OCI-LY7 (cell line): ENCODE results near the gene ELP4. TPM values are rescaled to one million over a fixed set of nuclear protein-coding genes. Genes with fewer than 3 reads are reported as not detected.

Experiments
- BruUV-seq: library from RNA; stranded (reverse); fragments of 400-500 nt; replicated peaks from 2 replicates; lab custom pipeline; 2021; lab: Mats Ljungman, UMichigan
- CTCF ChIA-PET: fragments of 300-600 bp; sonication (Branson Sonifier 250); formaldehyde crosslinking; loops from one replicate; lab custom pipeline; 2022; ENCODE audit warnings: antibody characterized with exemption; ENCODE audit not compliant: unreplicated experiment; lab: Charles Lee
- POLR2A ChIA-PET: fragments of 300-600 bp; sonication (Branson Sonifier 250); formaldehyde crosslinking; loops from one replicate; lab custom pipeline; 2022; ENCODE audit warnings: antibody characterized with exemption; lab: Charles Lee
- DNase-seq: peaks from one replicate; pipeline ENCODE4 v3.0.0-alpha.2; 2015; ENCODE audit warnings: low spot score
- H2AFZ ChIP-seq: fragments of 200-600 bp; sonication (generic), shearing (Covaris generic); 2 replicates; pipeline ENCODE4 v1.6.1; 2014; ENCODE audit warnings: mild to moderate bottlenecking, antibody characterized with exemption, low read length, moderate library complexity
- H3K27ac ChIP-seq: fragments of 200-600 bp; sonication (generic); 2 replicates; pipeline ENCODE4 v1.5.1; 2014; ENCODE audit warnings: mixed run types, low read depth, mild to moderate bottlenecking, moderate library complexity, low read length, inconsistent platforms; ENCODE audit not compliant: poor library complexity, severe bottlenecking
- H3K36me3 ChIP-seq: fragments of 200-600 bp; sonication (generic); 2 replicates; pipeline ENCODE4 v1.6.1; 2014; ENCODE audit warnings: mild to moderate bottlenecking, antibody characterized with exemption, low read length, moderate library complexity, mixed read lengths; ENCODE audit not compliant: insufficient read depth
- H3K4me1 ChIP-seq: fragments of 200-600 bp; sonication (generic); 2 replicates; pipeline ENCODE4 v1.5.1; 2014; ENCODE audit warnings: mild to moderate bottlenecking, low read length; ENCODE audit not compliant: insufficient read depth, poor library complexity, severe bottlenecking
- H3K4me2 ChIP-seq: fragments of 200-600 bp; sonication (generic); 2 replicates; pipeline ENCODE4 v1.6.1; 2014; ENCODE audit warnings: mild to moderate bottlenecking, low read length
- H3K4me3 ChIP-seq: fragments of 200-600 bp; sonication (generic); 2 replicates; pipeline ENCODE4 v1.5.1; 2014; ENCODE audit warnings: mild to moderate bottlenecking, low read depth, low read length; ENCODE audit not compliant: poor library complexity, severe bottlenecking
- H3K79me2 ChIP-seq: fragments of 200-600 bp; sonication (generic); 2 replicates; pipeline ENCODE4 v1.6.1; 2016; ENCODE audit warnings: low read depth, mild to moderate bottlenecking, low read length, moderate library complexity, mixed read lengths; ENCODE audit not compliant: insufficient read depth
- H3K9me2 ChIP-seq: fragments of 200-600 bp; sonication (generic); 2 replicates; pipeline ENCODE4 v1.6.1; 2016; ENCODE audit warnings: mild to moderate bottlenecking, low read length, mixed read lengths; ENCODE audit not compliant: insufficient read depth
- H3K9me3 ChIP-seq: fragments of 200-600 bp; sonication (generic); 2 replicates; pipeline ENCODE4 v1.6.1; 2014; ENCODE audit warnings: mild to moderate bottlenecking, mixed run types, low read length, mixed read lengths
- H4K20me1 ChIP-seq: fragments of 200-600 bp; sonication (generic); 2 replicates; pipeline ENCODE4 v1.6.1; 2014; ENCODE audit warnings: mild to moderate bottlenecking, antibody characterized with exemption, low read length, moderate library complexity, mixed read lengths; ENCODE audit not compliant: insufficient read depth
- CTCF ChIP-seq: fragments of 200-600 bp; sonication (generic); conservative IDR thresholded peaks from 2 replicates; pipeline ENCODE4 v1.5.1; 2014; ENCODE audit warnings: mild to moderate bottlenecking, antibody characterized with exemption, low read length, moderate library complexity, mixed read lengths
- EZH2phosphoT487 ChIP-seq: fragments of 200-600 bp; sonication (generic); IDR thresholded peaks from 2 replicates; pipeline ENCODE4 v1.6.1; 2018; ENCODE audit warnings: low read depth, borderline replicate concordance, mild to moderate bottlenecking, mixed run types, antibody characterized with exemption, low read length, moderate library complexity, mixed read lengths
- intact Hi-C: fragments of 100-400 bp; cut with micrococcal nuclease; formaldehyde crosslinking; loops from one replicate; pipeline ENCODE4 v1.10.0; 2022; ENCODE audit not compliant: unreplicated experiment
- total RNA-seq, 2 experiments: library from RNA; depleted of rRNA in 1 of 2; stranded (reverse); fragments of >200 nt in 1 of 2; shearing (Covaris generic) in 1 of 2; gene quantifications; 2 replicates each; pipeline ENCODE4 v1.2.3, GENCODE V29; 2014 to 2022

ELP4 gene
- total RNA-seq, 2 experiments from 2014 or later = 27.6 to 32.7 TPM

DNA sequence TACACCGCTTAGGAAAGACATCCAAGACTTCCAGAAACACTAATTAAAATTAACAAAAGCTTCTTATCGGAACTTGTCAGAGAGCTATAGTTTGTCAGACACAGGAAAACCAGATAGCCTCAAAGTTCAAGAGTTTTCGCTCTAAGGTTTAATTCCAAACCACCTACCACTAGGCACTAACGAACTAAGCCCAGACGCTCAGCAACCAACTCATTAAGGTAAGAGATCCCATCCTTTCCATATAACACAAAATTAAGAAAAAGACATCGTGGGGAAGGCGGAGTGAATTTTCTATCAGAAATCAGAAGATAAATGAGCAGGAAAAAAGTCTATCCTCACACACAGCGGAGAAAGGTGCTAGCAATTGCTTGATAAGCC lies 527 bp upstream of the ELP4 start:
- intact Hi-C loops = no loop called here
- peaks cover 66% of the 10 kb centered on the region for H3K79me2 ChIP-seq
- TF ChIP-seq CTCF (no peak), EZH2phosphoT487 (no peak)
- H3K9me3 ChIP-seq = no peaks in the 10 kb centered on the region
- no peaks in the 10 kb centered on the region for H3K9me2 ChIP-seq
- peaks cover 5% of the 10 kb centered on the region; the same call in 1 of the 2 replicates for H4K20me1 ChIP-seq
- peak overlapping the region; percentile 29 for H3K27ac ChIP-seq
- BruUV-seq = TSS peak; percentile 81
- peak overlapping the region; percentile 78 for H3K4me2 ChIP-seq
- peaks cover 24% of the 10 kb centered on the region for H3K4me1 ChIP-seq
- H3K4me3 ChIP-seq = peak overlapping the region; percentile 92
- DNase-seq = no peak
- ChIA-PET CTCF (no interaction called here), POLR2A (interaction anchor here (0.6 to 0.9 kb wide), 2 partner anchors 28 to 195 kb away, joined by 3 read pairs; no protein-coding TSS in a partner anchor)
- peaks cover 13% of the 10 kb centered on the region for H3K36me3 ChIP-seq
- peak overlapping the region; percentile 82; the same call in 1 of the 2 replicates for H2AFZ ChIP-seq

GRCh38 chr11:31512117-31512516 lies 2.5 kb downstream of the ELP4 start:
- intact Hi-C loops = no loop called here
- TF ChIP-seq CTCF = no peak
- TF ChIP-seq EZH2phosphoT487 = no peak
- Histone ChIP-seq H2AFZ (no peak overlapping the region), H3K4me3 (no peak overlapping the region), H3K4me2 (peak overlapping the region; percentile 77), H4K20me1 (peaks cover 5% of the 10 kb centered on the region; the same call in 1 of the 2 replicates), H3K9me2 (no peaks in the 10 kb centered on the region), H3K4me1 (peaks cover 24% of the 10 kb centered on the region), H3K36me3 (no peaks in the 10 kb centered on the region), H3K9me3 (no peaks in the 10 kb centered on the region), H3K79me2 (peaks cover 48% of the 10 kb centered on the region), H3K27ac (no peak overlapping the region)
- no TSS peak for BruUV-seq
- POLR2A ChIA-PET = interaction anchor here (0.6 to 1.2 kb wide), 3 partner anchors 11 to 185 kb away, joined by 3 to 8 read pairs (median 3); no protein-coding TSS in a partner anchor
- no peak for DNase-seq
- CTCF ChIA-PET = no interaction called here

DNA sequence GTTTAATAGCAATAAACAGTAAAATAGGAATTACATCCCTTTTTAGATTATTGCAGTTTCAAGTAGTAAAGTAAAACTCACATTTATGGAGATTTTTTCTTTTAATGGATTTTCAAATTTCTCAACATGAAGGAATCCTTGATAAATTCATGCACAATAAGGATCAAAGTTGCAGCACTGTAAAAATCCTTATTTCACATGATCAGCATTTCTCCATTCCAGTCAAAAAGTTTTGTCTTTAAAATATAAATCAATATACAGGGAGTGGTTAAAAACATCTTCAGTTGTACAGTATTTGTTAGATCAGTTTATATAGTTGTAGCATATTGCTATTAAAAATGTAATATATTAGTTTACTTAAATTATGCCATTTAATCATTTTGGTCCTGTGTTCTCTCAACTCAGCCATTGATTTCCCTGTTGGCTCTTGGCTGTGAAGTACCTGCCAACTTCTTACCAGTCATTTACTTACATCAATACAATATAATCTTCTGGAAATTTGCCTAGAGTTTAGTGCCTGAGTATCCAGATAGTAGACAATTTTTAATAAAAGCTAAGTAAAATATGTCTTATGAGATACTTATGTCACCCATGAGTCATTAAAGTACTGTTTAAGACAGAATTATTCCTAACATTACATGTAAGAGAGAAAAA lies 12.1 kb downstream of the ELP4 start:
- BruUV-seq = no TSS peak
- POLR2A ChIA-PET = no interaction called here
- H2AFZ ChIP-seq = no peak overlapping the region
- peaks cover 9% of the 10 kb centered on the region for H3K36me3 ChIP-seq
- no peak for DNase-seq
- H3K9me2 ChIP-seq = no peaks in the 10 kb centered on the region
- no peaks in the 10 kb centered on the region for H3K4me1 ChIP-seq
- no peaks in the 10 kb centered on the region for H3K9me3 ChIP-seq
- H3K27ac ChIP-seq = no peak overlapping the region
- no peak for TF ChIP-seq CTCF
- no peak for TF ChIP-seq EZH2phosphoT487
- intact Hi-C loops = no loop called here
- H3K4me3 ChIP-seq = no peak overlapping the region
- H3K79me2 ChIP-seq = no peaks in the 10 kb centered on the region
- no peak overlapping the region for H3K4me2 ChIP-seq
- CTCF ChIA-PET = no interaction called here
- no peaks in the 10 kb centered on the region for H4K20me1 ChIP-seq
